ENCODE data around the gene ME1.

Gene ME1

GRCh38 chr6:83436674-83437073 is 5.8 kb upstream of the ME1 start:
- no peak for TF ChIP-seq CTCF (IDR thresholded peaks at IDR 0.05; ENCODE audit: low read depth, low read length, missing control alignments)
- DNase-seq (ENCODE audit: extremely low read depth, low read depth): no peak
- H3K4me3 ChIP-seq (replicated peaks; ENCODE audit: low read depth, low read length): no peak overlapping the region

GRCh38 chr6:83433177-83433576 is 2.3 kb upstream of the ME1 start:
- TF ChIP-seq CTCF (IDR thresholded peaks at IDR 0.05; ENCODE audit: low read depth, low read length, missing control alignments): no peak
- no peak for DNase-seq (ENCODE audit: extremely low read depth, low read depth)
- H3K4me3 ChIP-seq (replicated peaks; ENCODE audit: low read depth, low read length): no peak overlapping the region

GRCh38 chr6:83432636-83433035 is 1.8 kb upstream of the ME1 start:
- DNase-seq (ENCODE audit: extremely low read depth, low read depth): no peak
- no peak overlapping the region for H3K4me3 ChIP-seq (replicated peaks; ENCODE audit: low read depth, low read length)
- TF ChIP-seq CTCF (IDR thresholded peaks at IDR 0.05; ENCODE audit: low read depth, low read length, missing control alignments): no peak

- DNase-seq (ENCODE audit: extremely low read depth, low read depth): no peak
- no peak for TF ChIP-seq CTCF (IDR thresholded peaks at IDR 0.05; ENCODE audit: low read depth, low read length, missing control alignments)
- peak overlapping the region; percentile 72 for H3K4me3 ChIP-seq (replicated peaks; ENCODE audit: low read depth, low read length)
Observed at GRCh38 chr6:83431545-83432155, 799 bp upstream of the ME1 start.

- H3K4me3 ChIP-seq (replicated peaks; ENCODE audit: low read depth, low read length): peak overlapping the region; percentile 72
- peak; percentile 10 for DNase-seq (ENCODE audit: extremely low read depth, low read depth)
- no peak for TF ChIP-seq CTCF (IDR thresholded peaks at IDR 0.05; ENCODE audit: low read depth, low read length, missing control alignments)
Observed at GRCh38 chr6:83429857-83430610, 817 bp downstream of the ME1 start.

GRCh38 chr6:83429269-83429668 is 1.6 kb downstream of the ME1 start:
- no peak for TF ChIP-seq CTCF (IDR thresholded peaks at IDR 0.05; ENCODE audit: low read depth, low read length, missing control alignments)
- no peak for DNase-seq (ENCODE audit: extremely low read depth, low read depth)
- H3K4me3 ChIP-seq (replicated peaks; ENCODE audit: low read depth, low read length): peak overlapping the region; percentile 72

Measured in HFF-Myc (cell line).